Glutamatergic neuron (in vitro differentiated cells): Measurements from ENCODE around the gene LYPD6B. TPM values are rescaled to one million over a fixed set of nuclear protein-coding genes. Genes with fewer than 3 reads are reported as not detected.
A peak's percentile ranks its signal among the peaks of the same experiment; 100 is the strongest.

ENCODE experiments used
- DNase-seq: peaks from one replicate; pipeline ENCODE4 v3.0.0; 2022
- H3K27ac Mint-ChIP-seq: one replicate; pipeline ENCODE4 v1.8.0; 2020; ENCODE audit warnings: mild to moderate bottlenecking, mixed read lengths, inconsistent platforms; ENCODE audit not compliant: unreplicated experiment
- H3K27me3 Mint-ChIP-seq: one replicate; pipeline ENCODE4 v1.8.0; 2020; ENCODE audit warnings: mild to moderate bottlenecking, moderate library complexity, mixed read lengths, inconsistent platforms; ENCODE audit not compliant: unreplicated experiment
- H3K36me3 Mint-ChIP-seq: one replicate; pipeline ENCODE4 v1.8.0; 2020; ENCODE audit warnings: mild to moderate bottlenecking, mixed read lengths, inconsistent platforms; ENCODE audit not compliant: unreplicated experiment
- H3K4me1 Mint-ChIP-seq: one replicate; pipeline ENCODE4 v1.8.0; 2020; ENCODE audit warnings: mild to moderate bottlenecking, low read depth, mixed read lengths, inconsistent platforms; ENCODE audit not compliant: unreplicated experiment
- H3K4me3 Mint-ChIP-seq: one replicate; pipeline ENCODE4 v1.8.0; 2020; ENCODE audit warnings: mild to moderate bottlenecking, mixed read lengths, inconsistent platforms; ENCODE audit not compliant: unreplicated experiment
- H3K9me3 Mint-ChIP-seq: one replicate; pipeline ENCODE4 v1.8.0; 2020; ENCODE audit warnings: mild to moderate bottlenecking, moderate library complexity, mixed read lengths, inconsistent platforms; ENCODE audit not compliant: unreplicated experiment
- CTCF ChIP-seq: fragments of 200-600 bp; sonication (generic); IDR thresholded peaks from one replicate; pipeline ENCODE4 v1.5.0; 2021; ENCODE audit not compliant: partially characterized antibody, unreplicated experiment
- total RNA-seq: library from RNA; stranded (reverse); fragmentation: NEBNext Ultra II Directional; extraction: Animal tissue kit (Norgen Biotek cat#: 25700); gene quantifications from one replicate; pipeline ENCODE4 v1.2.1, GENCODE V29; 2021; ENCODE audit not compliant: unreplicated experiment

Gene LYPD6B
- total RNA-seq, 1 donor from 2014 or later = 0.69 TPM

- Mint-ChIP-seq H3K9me3 (peaks cover 31% of the 10 kb centered on the region), H3K27ac (peak overlapping the region; percentile 28), H3K4me3 (no peak overlapping the region), H3K36me3 (peaks cover 19% of the 10 kb centered on the region), H3K27me3 (peaks cover 27% of the 10 kb centered on the region), H3K4me1 (peaks cover 55% of the 10 kb centered on the region)
- no peak for TF ChIP-seq CTCF
- no peak for DNase-seq
These were observed 44.2 kb upstream of the LYPD6B start for GRCh38 chr2:148994341-148994740.

GRCh38 chr2:148996805-148997204 lies 41.7 kb upstream of the LYPD6B start:
- H3K36me3 Mint-ChIP-seq = peaks cover 25% of the 10 kb centered on the region
- no peak overlapping the region for H3K4me3 Mint-ChIP-seq
- H3K4me1 Mint-ChIP-seq = peaks cover 45% of the 10 kb centered on the region
- DNase-seq = no peak
- peak overlapping the region; percentile 33 for H3K27ac Mint-ChIP-seq
- TF ChIP-seq CTCF = no peak
- H3K9me3 Mint-ChIP-seq = peaks cover 35% of the 10 kb centered on the region
- H3K27me3 Mint-ChIP-seq = peaks cover 28% of the 10 kb centered on the region

- peaks cover 42% of the 10 kb centered on the region for H3K4me1 Mint-ChIP-seq
- peaks cover 39% of the 10 kb centered on the region for H3K9me3 Mint-ChIP-seq
- no peak for TF ChIP-seq CTCF
- H3K27ac Mint-ChIP-seq = peak overlapping the region; percentile 95
- peaks cover 33% of the 10 kb centered on the region for H3K36me3 Mint-ChIP-seq
- peak overlapping the region; percentile 67 for H3K4me3 Mint-ChIP-seq
- peak; percentile 53 for DNase-seq
- H3K27me3 Mint-ChIP-seq = peaks cover 29% of the 10 kb centered on the region
These were observed 40.2 kb upstream of the LYPD6B start for GRCh38 chr2:148998165-148998830.

GRCh38 chr2:148998831-148999200 lies 39.7 kb upstream of the LYPD6B start:
- Mint-ChIP-seq H3K27ac (peak overlapping the region; percentile 95), H3K36me3 (peaks cover 32% of the 10 kb centered on the region), H3K4me3 (peak overlapping the region; percentile 67), H3K9me3 (peaks cover 41% of the 10 kb centered on the region), H3K4me1 (peaks cover 37% of the 10 kb centered on the region), H3K27me3 (peaks cover 31% of the 10 kb centered on the region)
- no peak for TF ChIP-seq CTCF
- DNase-seq = no peak

GRCh38 chr2:148999451-148999921 lies 39.0 kb upstream of the LYPD6B start:
- H3K36me3 Mint-ChIP-seq = peaks cover 27% of the 10 kb centered on the region
- no peak for TF ChIP-seq CTCF
- H3K9me3 Mint-ChIP-seq = peaks cover 37% of the 10 kb centered on the region
- peaks cover 37% of the 10 kb centered on the region for H3K4me1 Mint-ChIP-seq
- peak overlapping the region; percentile 85 for H3K27ac Mint-ChIP-seq
- no peak overlapping the region for H3K4me3 Mint-ChIP-seq
- H3K27me3 Mint-ChIP-seq = peaks cover 31% of the 10 kb centered on the region
- no peak for DNase-seq
